Embryonic facial prominence (tissue), 1 donor: ENCODE data around the gene UMODL1.

Experiments used
- DNase-seq: peaks from one replicate; pipeline ENCODE4 v3.0.0-alpha.2; 2016; ENCODE audit errors: extremely low spot score

Gene UMODL1

GRCh38 chr21:42191064-42191463 is 119.9 kb downstream of the UMODL1 start:
- DNase-seq, result no peak

- no peak for DNase-seq
These were observed 120.8 kb downstream of the UMODL1 start for GRCh38 chr21:42191696-42192595.
